K562 (cell line): ENCODE measurements around the gene DBH.

Source experiments
- FOS ChIP-seq: IDR thresholded peaks from 3 replicates; pipeline ENCODE4 v1.6.1; 2011; ENCODE audit not compliant: insufficient read length; ENCODE audit errors: extremely low read depth
- FOXJ2 ChIP-seq: fragments of 200-800 bp; sonication (Bioruptor generic); IDR thresholded peaks from 2 replicates; pipeline ENCODE4 v1.6.1; 2016; ENCODE audit warnings: missing genetic modification characterization, missing compliant biosample characterization
- PCBP1 ChIP-seq: fragments of 200-400 bp; formaldehyde crosslinking; IDR thresholded peaks from 2 replicates; pipeline ENCODE4 v1.6.1; 2018; ENCODE audit warnings: mild to moderate bottlenecking, low read depth, low read length; ENCODE audit not compliant: poor library complexity, severe bottlenecking
- POLR2A ChIP-seq: fragments of 450-650 bp; conservative IDR thresholded peaks from 2 replicates; pipeline ENCODE4 v1.6.1; 2016
- SIX5 ChIP-seq, 2 experiments: IDR thresholded peaks; 2 replicates each; pipeline ENCODE4 v1.6.1; 2011; ENCODE audit warnings: low read length in 2 of 2, borderline replicate concordance in 1 of 2, low read depth in 1 of 2, mild to moderate bottlenecking in 1 of 2, moderate library complexity in 1 of 2; ENCODE audit not compliant: insufficient read depth in 1 of 2
- YY1 ChIP-seq, 3 experiments: IDR thresholded peaks; 2 replicates each; pipeline ENCODE4 v1.6.1; 2011; ENCODE audit warnings: low read length in 2 of 3, mild to moderate bottlenecking in 2 of 3, moderate library complexity in 2 of 3, borderline replicate concordance in 1 of 3, control low read depth in 1 of 3, low read depth in 1 of 3; ENCODE audit not compliant: insufficient read depth in 3 of 3, insufficient replicate concordance in 2 of 3, control insufficient read depth in 1 of 3, insufficient read length in 1 of 3; ENCODE audit errors: extremely low read depth in 1 of 3
- ZBTB17 ChIP-seq: fragments of 450-650 bp; formaldehyde crosslinking; IDR thresholded peaks from 2 replicates; pipeline ENCODE4 v1.4.0; 2020; ENCODE audit warnings: mild to moderate bottlenecking
- ZNF232 ChIP-seq: sonication (generic); formaldehyde crosslinking; IDR thresholded peaks from 2 replicates; pipeline ENCODE4 v1.8.0; 2022; ENCODE audit warnings: mild to moderate bottlenecking, missing genetic modification reagents
- TF ChIP-seq, protein P1 (sequence below), 3 experiments: IDR thresholded peaks in 2 of 3; conservative IDR thresholded peaks in 1 of 3; 2 replicates each; pipeline ENCODE4 v1.5.1; 2011 to 2012; ENCODE audit warnings: low read length in 3 of 3, mild to moderate bottlenecking in 3 of 3, control low read depth in 2 of 3, improper control_type of control experiment in 1 of 3, inconsistent platforms in 1 of 3, low read depth in 1 of 3, mixed read lengths in 1 of 3, moderate library complexity in 1 of 3; ENCODE audit not compliant: insufficient read depth in 2 of 3
- TF ChIP-seq, protein P2 (sequence below): fragments of 250-450 bp; sonication (Bioruptor Pico); IDR thresholded peaks from 2 replicates; pipeline ENCODE4 v1.5.0; 2022; ENCODE audit warnings: mild to moderate bottlenecking
- TF ChIP-seq, protein P3 (sequence below), 2 experiments: IDR thresholded peaks in 1 of 2; conservative IDR thresholded peaks in 1 of 2; 2 replicates each; pipeline ENCODE4 v1.6.1; 2016; ENCODE audit warnings: low read depth in 2 of 2, mild to moderate bottlenecking in 1 of 2, missing compliant biosample characterization in 1 of 2, missing genetic modification characterization in 1 of 2, moderate library complexity in 1 of 2
- TF ChIP-seq, protein P4 (sequence below): sonication (generic); formaldehyde crosslinking; IDR thresholded peaks from 2 replicates; pipeline ENCODE4 v1.8.0; 2022; ENCODE audit warnings: missing genetic modification reagents, mild to moderate bottlenecking, borderline replicate concordance

DNA sequence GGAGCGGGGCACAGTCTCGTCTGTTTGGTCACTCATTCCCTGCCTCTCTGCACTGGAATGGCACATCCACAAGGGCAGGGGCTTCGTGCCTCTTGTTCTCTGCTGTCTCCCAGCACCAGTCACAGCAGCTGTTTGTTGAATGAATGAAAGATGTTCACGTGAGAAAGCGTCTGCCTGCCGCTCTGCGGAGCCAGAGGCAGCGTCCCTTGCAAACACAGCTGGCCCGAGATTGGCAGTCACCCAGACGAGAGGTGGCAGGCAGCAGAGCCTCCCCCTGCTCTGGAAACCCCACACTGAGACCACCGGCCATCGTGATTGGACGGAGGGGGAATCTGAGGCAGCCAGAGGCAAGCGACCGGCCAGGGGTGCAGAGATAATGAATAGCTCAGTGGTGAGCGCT is 21.0 kb upstream of the DBH start:
- no peak for TF ChIP-seq ZNF232 (CRISPR knock-in tag)
- TF ChIP-seq FOS: no peak
- TF ChIP-seq, protein P1, sequence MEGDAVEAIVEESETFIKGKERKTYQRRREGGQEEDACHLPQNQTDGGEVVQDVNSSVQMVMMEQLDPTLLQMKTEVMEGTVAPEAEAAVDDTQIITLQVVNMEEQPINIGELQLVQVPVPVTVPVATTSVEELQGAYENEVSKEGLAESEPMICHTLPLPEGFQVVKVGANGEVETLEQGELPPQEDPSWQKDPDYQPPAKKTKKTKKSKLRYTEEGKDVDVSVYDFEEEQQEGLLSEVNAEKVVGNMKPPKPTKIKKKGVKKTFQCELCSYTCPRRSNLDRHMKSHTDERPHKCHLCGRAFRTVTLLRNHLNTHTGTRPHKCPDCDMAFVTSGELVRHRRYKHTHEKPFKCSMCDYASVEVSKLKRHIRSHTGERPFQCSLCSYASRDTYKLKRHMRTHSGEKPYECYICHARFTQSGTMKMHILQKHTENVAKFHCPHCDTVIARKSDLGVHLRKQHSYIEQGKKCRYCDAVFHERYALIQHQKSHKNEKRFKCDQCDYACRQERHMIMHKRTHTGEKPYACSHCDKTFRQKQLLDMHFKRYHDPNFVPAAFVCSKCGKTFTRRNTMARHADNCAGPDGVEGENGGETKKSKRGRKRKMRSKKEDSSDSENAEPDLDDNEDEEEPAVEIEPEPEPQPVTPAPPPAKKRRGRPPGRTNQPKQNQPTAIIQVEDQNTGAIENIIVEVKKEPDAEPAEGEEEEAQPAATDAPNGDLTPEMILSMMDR (IDR thresholded peaks at IDR 0.05 in 2 of 3, conservative IDR thresholded peaks at IDR 0.05 in 1 of 3; ENCODE audit: insufficient read depth in 2 of 3, low read depth in 1 of 3, low read length in 3 of 3): no peak
- TF ChIP-seq, protein P2, sequence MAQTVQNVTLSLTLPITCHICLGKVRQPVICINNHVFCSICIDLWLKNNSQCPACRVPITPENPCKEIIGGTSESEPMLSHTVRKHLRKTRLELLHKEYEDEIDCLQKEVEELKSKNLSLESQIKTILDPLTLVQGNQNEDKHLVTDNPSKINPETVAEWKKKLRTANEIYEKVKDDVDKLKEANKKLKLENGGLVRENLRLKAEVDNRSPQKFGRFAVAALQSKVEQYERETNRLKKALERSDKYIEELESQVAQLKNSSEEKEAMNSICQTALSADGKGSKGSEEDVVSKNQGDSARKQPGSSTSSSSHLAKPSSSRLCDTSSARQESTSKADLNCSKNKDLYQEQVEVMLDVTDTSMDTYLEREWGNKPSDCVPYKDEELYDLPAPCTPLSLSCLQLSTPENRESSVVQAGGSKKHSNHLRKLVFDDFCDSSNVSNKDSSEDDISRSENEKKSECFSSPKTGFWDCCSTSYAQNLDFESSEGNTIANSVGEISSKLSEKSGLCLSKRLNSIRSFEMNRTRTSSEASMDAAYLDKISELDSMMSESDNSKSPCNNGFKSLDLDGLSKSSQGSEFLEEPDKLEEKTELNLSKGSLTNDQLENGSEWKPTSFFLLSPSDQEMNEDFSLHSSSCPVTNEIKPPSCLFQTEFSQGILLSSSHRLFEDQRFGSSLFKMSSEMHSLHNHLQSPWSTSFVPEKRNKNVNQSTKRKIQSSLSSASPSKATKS (CRISPR knock-in tag): no peak
- TF ChIP-seq, protein P3, sequence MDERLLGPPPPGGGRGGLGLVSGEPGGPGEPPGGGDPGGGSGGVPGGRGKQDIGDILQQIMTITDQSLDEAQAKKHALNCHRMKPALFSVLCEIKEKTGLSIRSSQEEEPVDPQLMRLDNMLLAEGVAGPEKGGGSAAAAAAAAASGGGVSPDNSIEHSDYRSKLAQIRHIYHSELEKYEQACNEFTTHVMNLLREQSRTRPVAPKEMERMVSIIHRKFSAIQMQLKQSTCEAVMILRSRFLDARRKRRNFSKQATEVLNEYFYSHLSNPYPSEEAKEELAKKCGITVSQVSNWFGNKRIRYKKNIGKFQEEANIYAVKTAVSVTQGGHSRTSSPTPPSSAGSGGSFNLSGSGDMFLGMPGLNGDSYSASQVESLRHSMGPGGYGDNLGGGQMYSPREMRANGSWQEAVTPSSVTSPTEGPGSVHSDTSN (CRISPR knock-in tag; IDR thresholded peaks at IDR 0.05; ENCODE audit: low read depth): no peak
- TF ChIP-seq, protein P3 (tag; conservative IDR thresholded peaks at IDR 0.05; ENCODE audit: low read depth): no peak
- TF ChIP-seq PCBP1: no peak
- no peak for TF ChIP-seq ZBTB17 (CRISPR knock-in tag)
- TF ChIP-seq SIX5 (IDR thresholded peaks at IDR 0.05; ENCODE audit: borderline replicate concordance in 1 of 2, insufficient read depth in 1 of 2, low read depth in 1 of 2, low read length in 2 of 2): no peak
- no peak for TF ChIP-seq FOXJ2 (tag)
- no peak for TF ChIP-seq YY1 (IDR thresholded peaks at IDR 0.05; ENCODE audit: borderline replicate concordance in 1 of 3, control insufficient read depth in 1 of 3, extremely low read depth in 1 of 3, insufficient read depth in 3 of 3, insufficient read length in 1 of 3, insufficient replicate concordance in 2 of 3, low read depth in 1 of 3, low read length in 2 of 3)
- no peak for TF ChIP-seq POLR2A
- TF ChIP-seq, protein P4, sequence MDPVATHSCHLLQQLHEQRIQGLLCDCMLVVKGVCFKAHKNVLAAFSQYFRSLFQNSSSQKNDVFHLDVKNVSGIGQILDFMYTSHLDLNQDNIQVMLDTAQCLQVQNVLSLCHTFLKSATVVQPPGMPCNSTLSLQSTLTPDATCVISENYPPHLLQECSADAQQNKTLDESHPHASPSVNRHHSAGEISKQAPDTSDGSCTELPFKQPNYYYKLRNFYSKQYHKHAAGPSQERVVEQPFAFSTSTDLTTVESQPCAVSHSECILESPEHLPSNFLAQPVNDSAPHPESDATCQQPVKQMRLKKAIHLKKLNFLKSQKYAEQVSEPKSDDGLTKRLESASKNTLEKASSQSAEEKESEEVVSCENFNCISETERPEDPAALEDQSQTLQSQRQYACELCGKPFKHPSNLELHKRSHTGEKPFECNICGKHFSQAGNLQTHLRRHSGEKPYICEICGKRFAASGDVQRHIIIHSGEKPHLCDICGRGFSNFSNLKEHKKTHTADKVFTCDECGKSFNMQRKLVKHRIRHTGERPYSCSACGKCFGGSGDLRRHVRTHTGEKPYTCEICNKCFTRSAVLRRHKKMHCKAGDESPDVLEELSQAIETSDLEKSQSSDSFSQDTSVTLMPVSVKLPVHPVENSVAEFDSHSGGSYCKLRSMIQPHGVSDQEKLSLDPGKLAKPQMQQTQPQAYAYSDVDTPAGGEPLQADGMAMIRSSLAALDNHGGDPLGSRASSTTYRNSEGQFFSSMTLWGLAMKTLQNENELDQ: no peak
